Transverse colon (tissue), 3 donors: ENCODE results near the gene CATSPERE.

ENCODE experiments used
- POLR2A ChIP-seq: fragments of 450-650 bp; IDR thresholded peaks from one replicate; pipeline ENCODE4 v1.6.1; 2016; ENCODE audit warnings: antibody characterized with exemption, mild to moderate bottlenecking, moderate library complexity
- TF ChIP-seq, protein P1 (sequence below), 5 experiments: fragments of 200-600 bp in 3 of 5; fragments of 450-650 bp in 2 of 5; sonication (generic) in 3 of 5; IDR thresholded peaks; 1 replicate in 2 of 5; 2 replicates in 3 of 5; pipeline ENCODE4 v1.5.1; 2016 to 2017; ENCODE audit warnings: antibody characterized with exemption in 5 of 5, inconsistent platforms in 3 of 5, mild to moderate bottlenecking in 2 of 5, moderate library complexity in 1 of 5

DNA sequence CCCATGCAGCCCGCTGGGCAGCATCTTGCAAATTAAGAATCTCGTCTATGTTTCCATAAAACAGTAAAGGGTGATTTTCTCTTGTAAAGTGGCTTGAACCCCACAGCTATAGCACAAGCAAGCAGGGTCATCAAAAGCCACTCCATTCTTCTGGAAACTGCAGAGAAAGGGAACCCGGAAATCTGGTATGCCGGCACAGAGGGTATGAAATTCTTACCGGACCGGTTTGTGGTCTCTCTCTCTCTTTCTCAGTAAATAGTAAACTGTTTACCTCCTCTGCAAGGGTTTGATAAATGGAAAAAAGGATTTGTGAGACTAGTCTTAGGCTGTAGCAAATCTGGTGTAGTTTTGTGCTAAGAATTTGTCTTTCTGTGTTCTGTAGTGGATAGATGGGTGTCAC lies 6.7 kb upstream of the CATSPERE start:
- TF ChIP-seq, protein P1, sequence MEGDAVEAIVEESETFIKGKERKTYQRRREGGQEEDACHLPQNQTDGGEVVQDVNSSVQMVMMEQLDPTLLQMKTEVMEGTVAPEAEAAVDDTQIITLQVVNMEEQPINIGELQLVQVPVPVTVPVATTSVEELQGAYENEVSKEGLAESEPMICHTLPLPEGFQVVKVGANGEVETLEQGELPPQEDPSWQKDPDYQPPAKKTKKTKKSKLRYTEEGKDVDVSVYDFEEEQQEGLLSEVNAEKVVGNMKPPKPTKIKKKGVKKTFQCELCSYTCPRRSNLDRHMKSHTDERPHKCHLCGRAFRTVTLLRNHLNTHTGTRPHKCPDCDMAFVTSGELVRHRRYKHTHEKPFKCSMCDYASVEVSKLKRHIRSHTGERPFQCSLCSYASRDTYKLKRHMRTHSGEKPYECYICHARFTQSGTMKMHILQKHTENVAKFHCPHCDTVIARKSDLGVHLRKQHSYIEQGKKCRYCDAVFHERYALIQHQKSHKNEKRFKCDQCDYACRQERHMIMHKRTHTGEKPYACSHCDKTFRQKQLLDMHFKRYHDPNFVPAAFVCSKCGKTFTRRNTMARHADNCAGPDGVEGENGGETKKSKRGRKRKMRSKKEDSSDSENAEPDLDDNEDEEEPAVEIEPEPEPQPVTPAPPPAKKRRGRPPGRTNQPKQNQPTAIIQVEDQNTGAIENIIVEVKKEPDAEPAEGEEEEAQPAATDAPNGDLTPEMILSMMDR (IDR thresholded peaks at IDR 0.05): no peak
- no peak for TF ChIP-seq POLR2A
